GM18858 (cell line): ENCODE results near the gene SRCIN1.
"Not testable (repeated sequence)": the region's sequence is repeated elsewhere in the genome, so short reads cannot be mapped to it uniquely, and the experiment has no call there.

Source experiments
- ATAC-seq: cut with Tn5 transposase; IDR thresholded peaks from one replicate; pipeline ENCODE4 v1.9.1; 2021; ENCODE audit not compliant: unreplicated experiment

SRCIN1 gene

DNA sequence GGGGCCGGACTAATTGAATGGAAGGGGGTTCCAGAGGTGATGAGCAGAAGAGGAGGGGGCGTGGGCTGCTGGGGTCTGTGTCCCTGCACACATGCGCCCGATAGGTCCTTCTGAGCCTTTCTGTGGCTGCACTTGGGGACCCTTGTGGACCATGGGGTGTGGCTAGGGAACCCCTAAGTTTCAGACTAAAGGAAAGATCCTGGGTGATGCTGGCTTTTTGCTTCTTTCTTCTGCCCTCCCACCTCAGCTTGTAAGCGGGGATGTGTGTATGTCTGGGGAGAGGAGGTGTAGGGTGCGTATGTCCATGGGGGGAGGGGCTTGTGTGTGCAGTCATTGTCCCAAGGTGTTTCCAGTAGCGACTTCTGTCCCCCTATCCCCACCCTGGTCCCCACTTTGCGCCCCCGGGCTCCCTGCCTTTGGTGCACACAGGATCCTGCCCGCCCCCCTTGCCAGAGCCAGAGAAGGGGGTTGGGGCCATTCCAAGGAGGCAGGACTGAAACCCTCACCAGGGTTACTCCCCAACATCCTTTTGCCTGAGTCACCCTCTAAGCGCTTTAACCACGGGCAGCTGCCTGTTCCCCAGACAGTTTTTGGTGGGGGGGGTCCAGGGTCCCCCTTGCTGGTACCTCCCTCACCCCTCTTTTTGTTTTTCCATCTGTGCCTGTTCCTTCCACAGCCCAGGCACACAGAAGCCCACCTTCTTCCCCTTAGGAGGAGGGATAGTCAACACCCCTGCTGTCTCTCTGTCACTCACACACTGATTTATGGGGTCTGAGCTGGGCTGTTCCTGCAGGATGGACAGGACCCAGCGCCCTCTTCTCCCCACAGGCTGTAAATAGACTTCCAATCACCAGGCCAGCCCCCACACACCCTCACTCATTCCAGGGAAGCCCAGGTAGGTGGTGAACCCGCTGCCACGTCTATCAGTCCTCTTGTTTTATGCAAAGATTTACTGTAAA lies 94.3 kb downstream of the SRCIN1 start:
- no peak for ATAC-seq

DNA sequence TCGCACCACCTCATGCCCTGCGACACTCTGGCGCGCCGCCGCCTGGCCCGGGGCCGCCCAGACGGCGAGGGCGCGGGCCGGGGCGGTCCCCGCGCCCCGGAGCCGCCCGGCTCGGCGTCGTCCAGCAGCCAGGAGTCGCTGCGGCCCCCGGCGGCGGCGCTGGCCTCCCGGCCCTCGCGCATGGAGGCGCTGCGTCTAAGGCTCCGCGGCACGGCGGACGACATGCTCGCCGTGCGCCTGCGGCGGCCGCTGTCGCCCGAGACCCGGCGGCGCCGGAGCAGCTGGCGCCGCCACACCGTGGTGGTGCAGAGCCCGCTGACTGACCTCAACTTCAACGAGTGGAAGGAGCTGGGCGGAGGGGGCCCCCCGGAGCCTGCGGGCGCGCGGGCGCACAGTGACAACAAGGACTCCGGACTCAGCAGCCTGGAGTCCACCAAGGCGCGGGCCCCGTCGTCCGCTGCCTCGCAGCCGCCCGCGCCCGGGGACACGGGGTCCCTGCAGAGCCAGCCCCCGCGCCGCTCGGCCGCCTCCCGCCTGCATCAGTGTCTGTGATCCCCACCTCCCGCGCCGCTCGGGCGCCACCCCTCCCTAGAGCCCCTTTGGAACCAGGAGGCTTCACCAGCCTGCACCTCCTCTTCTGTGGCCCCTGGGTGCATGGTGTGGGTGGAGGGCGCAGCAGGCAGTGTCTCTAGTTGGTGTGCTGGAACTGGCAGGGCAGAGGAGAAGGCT lies 95.2 kb downstream of the SRCIN1 start:
- ATAC-seq, result no peak

DNA sequence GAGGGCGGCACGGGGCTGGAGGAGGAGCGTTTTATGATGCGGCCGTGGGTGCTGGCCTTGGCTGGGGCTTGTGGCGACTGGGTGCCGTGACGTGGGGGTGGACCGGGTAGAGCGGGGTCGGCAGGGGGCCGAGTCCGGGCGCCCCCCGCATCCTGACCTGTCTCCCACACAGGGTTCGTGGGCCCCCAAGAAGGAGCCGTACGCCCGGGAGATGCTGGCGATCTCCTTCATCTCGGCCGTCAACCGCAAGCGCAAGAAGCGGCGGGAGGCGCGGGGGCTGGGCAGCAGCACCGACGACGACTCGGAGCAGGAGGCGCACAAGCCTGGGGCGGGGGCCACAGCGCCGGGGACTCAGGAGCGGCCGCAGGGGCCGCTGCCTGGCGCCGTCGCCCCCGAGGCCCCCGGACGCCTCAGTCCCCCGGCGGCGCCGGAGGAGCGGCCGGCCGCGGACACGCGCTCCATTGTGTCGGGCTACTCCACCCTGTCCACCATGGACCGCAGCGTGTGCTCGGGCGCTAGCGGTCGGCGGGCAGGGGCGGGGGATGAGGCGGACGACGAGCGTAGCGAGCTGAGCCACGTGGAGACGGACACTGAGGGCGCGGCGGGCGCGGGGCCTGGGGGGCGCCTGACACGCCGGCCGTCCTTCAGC lies 95.9 kb downstream of the SRCIN1 start:
- no peak for ATAC-seq

GRCh38 chr17:38508954-38509771 lies 96.6 kb downstream of the SRCIN1 start:
- no peak for ATAC-seq

GRCh38 chr17:38508570-38508950 lies 97.2 kb downstream of the SRCIN1 start:
- ATAC-seq, result no peak

DNA sequence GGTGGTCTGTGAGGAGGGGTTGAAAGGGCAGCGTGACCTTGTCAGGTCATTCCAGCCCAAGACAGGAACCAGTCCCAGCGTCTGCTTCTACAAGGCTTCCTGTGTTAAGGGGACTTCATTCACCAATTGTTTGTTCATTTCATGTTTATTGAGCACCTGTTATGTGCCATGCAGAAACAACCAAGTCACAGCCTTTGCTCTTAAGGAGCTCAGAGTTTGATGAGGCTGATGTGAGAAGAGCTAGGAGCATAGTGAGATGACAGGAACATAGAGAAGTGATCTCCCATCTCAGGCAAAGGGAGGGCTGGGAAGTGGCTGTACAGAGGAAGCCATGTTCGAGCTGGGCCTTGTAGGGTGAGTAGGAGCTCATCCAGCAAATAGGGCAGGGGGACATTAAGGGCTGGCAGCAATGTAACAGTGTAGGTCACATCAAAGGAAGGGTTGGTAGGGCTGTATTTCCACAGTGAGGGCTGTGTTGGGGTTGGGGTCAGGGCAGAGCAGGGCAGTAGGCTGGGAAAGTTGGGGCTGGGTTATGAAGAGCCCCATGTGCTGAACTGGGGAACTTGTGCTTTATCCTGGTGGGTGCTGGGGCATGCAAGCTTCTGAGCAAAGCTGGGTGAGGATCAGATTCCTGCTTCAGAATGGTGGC lies 97.7 kb downstream of the SRCIN1 start:
- ATAC-seq, result no peak

DNA sequence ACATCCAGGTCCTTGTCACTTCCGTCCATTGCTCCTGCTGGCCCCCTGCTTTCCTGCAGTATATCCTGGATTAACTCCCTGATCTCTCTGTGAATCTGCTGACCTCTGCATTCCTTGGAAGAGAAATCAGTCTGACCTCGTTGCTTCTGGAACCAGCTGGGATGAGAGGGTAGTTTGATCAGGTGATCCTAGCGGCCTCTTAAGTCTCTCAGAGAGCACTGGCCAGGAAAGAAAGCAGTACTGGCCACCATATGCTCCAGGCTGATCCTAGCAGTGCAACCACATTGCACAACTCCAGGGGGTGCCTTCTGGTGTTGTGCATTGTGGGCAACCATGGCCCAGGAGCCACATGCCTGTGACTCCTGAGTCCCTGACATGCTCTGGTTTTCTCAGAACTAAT lies 98.3 kb downstream of the SRCIN1 start:
- ATAC-seq, result no peak

DNA sequence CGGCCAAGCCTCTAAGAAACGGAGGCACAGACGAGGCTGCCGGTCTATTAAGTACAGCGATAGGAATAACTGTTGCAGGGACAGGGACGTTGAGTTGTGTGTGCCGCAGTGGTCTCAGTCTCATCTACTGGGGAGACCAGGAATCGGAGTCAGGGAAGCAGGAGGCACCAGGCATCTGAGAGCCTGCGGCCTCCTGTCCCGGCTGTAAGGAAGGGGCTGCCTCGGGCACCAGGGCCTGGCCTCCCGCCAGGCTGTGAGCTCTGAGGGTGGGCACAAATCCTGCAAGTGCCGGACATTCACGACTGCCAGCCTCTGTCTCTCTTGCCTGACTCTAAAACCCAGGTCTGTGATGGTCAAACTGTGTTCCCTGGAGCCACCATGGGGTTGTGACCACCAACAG lies 101.5 kb downstream of the SRCIN1 start:
- no peak for ATAC-seq

- ATAC-seq, result not testable (repeated sequence)
Measured at GRCh38 chr17:38503286-38503913, 102.4 kb downstream of the SRCIN1 start.

DNA sequence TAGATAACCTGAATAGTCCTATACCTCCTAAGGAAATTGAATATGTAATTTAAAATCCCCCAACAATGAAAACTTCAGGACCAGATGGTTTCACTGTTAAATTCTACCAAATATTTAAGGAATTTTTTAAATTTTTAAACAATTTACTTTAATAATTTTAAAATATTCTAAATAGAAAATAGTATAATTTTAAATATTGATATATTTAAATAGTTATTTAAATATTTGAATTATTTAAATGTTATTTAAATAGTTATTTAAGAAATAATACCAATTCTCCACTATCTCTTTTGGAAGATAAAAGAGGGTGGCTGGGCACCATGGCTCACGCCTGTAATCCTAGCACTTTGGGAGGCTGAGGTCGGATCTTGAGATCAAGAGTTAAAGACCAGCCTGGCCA lies 104.0 kb downstream of the SRCIN1 start:
- not testable (repeated sequence) for ATAC-seq

DNA sequence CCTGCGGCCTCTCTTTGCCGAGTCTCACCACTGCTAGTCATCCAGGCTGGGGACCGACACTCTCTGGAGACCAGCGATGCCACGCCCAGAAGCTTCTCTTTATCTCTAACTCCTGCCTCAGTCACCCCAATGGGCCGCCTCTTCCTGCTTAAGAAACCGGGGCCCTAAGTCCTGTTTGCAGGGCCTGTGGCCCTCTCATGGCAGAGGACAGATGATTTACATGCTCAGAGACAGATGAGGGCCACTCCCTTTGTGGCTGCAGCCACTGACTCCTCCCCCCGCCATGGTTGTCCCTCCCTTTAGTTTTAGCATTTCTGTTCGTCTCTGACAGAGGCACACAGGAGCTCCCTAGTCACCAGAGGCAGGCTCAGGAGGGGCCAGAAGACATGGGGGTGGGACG lies 106.5 kb downstream of the SRCIN1 start:
- ATAC-seq, result not testable (repeated sequence)

- no peak for ATAC-seq
Measured at GRCh38 chr17:38498353-38498752, 107.4 kb downstream of the SRCIN1 start.

- not testable (repeated sequence) for ATAC-seq
Measured at GRCh38 chr17:38497656-38498055, 108.1 kb downstream of the SRCIN1 start.

DNA sequence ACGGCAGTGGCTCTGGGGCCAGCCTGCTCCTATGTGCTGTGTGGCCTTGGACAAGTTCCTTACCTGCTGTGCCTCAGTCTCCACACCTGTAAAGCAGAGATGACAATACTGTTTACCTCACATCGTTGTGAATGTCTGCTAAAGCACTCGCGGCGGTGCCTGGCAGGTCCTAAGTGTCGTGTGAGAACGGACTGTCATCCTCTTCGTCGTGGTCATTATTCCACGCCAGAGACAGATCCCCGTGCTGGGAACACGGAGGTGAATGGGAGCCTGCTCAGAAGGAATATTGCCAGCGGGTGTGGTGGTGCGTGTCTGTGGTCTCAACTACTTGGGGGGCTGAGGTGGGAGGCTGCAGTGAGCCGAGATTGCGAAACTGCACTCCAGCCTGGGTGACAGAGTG lies 111.6 kb downstream of the SRCIN1 start:
- ATAC-seq, result not testable (repeated sequence)

DNA sequence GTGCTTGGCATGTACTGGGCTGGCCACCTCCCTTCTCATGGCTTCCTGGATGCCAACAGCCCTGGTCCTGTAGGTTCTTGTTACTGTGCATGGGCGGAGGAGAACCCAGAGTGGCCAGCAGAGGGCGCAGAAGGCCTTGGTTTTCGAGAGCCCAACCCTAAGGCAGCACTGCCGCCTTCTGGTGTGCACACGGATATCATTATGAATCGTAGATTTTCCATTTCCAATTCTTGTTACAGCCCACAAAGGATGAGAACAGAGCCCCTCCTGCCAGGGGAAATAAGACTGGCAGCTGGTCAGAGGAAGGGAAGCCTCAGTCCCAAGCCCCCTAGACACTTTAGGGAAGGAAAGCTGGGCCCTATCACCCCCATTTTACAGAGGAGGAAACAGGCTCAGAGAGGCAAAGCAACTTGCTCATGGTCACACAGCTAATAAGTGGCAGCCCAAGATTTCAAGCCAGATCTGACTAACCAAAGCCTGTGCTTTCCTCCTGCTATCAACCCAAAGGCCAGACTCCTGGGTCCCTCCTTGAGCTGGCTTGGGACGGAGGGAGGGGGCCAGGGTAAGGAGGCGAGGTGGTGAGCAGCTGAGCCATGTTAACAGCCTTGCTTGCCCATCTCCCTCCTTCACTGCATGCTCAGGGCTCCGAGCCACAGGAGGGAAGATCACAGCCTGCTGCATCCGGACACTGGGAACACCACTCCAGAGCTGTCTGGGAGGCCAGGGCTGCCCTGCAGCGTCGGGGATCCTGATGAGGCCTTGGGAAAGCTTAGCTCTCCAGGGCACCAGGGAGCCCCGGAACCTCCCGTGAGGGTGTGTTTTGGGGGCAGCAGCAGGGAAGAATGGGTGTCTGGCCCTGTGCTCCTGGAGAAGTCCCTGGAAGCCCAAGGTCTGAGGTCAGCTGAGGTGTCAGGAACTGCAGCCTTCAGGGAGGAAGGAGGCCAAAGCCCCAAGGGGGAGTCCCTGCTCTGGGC lies 113.4 kb downstream of the SRCIN1 start:
- ATAC-seq, result not testable (repeated sequence)

DNA sequence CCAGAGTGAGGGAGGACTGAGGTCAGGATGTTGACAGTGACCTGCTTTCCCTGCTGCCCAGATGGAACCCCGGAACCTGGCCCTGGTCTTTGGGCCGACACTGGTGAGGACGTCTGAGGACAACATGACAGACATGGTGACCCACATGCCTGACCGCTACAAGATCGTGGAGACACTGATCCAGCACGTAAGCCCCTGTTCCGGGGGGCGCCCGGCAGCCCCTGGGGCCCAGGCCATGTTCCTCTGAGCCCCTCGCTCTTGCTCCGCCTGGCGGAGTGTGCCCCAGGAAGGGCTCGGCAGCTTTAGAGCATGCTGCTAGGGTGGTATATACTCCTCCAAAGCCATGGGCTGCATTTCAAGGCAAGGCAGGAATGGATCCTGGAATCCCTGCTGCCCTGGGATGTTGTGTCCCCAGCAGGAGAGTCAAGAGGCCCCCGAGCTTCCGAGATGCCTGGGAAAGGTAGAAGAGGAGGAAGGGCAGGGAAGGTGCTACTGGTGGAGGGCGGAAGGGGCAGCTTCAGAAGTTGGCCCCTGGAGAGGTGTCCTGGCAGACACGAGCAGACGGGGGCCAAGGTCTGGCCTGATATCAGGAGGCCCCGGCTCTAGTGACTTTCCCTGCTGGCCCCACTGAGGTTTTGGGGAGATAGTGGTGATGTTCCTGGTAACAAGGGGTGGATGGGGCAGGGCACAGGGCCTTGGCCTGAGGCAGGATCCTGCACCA lies 114.2 kb downstream of the SRCIN1 start:
- not testable (repeated sequence) for ATAC-seq

GRCh38 chr17:38489774-38490173 lies 116.0 kb downstream of the SRCIN1 start:
- ATAC-seq, result not testable (repeated sequence)
